Neural crest cell (in vitro differentiated cells): ENCODE data around the gene DCLK3. TPM values are rescaled to one million over a fixed set of nuclear protein-coding genes. Genes with fewer than 3 reads are reported as not detected.

Experiments used
- DNase-seq: peaks from one replicate; pipeline ENCODE4 v3.0.0; 2021; ENCODE audit warnings: low read depth, mixed read lengths, low spot score
- H3K27ac Mint-ChIP-seq: one replicate; pipeline ENCODE4 v1.8.0; 2021; ENCODE audit warnings: mild to moderate bottlenecking, mixed read lengths; ENCODE audit not compliant: unreplicated experiment
- H3K27me3 Mint-ChIP-seq: 2 replicates; pipeline ENCODE4 v1.8.0; 2021; ENCODE audit warnings: low read depth, mild to moderate bottlenecking, mixed read lengths
- H3K36me3 Mint-ChIP-seq: 2 replicates; pipeline ENCODE4 v1.8.0; 2021; ENCODE audit warnings: low read depth, mild to moderate bottlenecking, mixed read lengths
- H3K4me1 Mint-ChIP-seq: 2 replicates; pipeline ENCODE4 v1.8.0; 2021; ENCODE audit warnings: mixed read lengths
- H3K4me3 Mint-ChIP-seq: one replicate; pipeline ENCODE4 v1.8.0; 2021; ENCODE audit warnings: mild to moderate bottlenecking, mixed read lengths
- H3K9me3 Mint-ChIP-seq: 2 replicates; pipeline ENCODE4 v1.8.0; 2021; ENCODE audit warnings: mixed read lengths
- CTCF ChIP-seq: fragments of 200-600 bp; sonication (generic); conservative IDR thresholded peaks from 2 replicates; pipeline ENCODE4 v1.5.0; 2021; ENCODE audit warnings: antibody characterized with exemption, mild to moderate bottlenecking
- total RNA-seq: library from RNA; stranded (reverse); gene quantifications from 2 replicates; pipeline ENCODE4 v1.2.1, GENCODE V29; 2021

Gene DCLK3
- total RNA-seq, 1 donor from 2014 or later = 0.07 TPM

DNA sequence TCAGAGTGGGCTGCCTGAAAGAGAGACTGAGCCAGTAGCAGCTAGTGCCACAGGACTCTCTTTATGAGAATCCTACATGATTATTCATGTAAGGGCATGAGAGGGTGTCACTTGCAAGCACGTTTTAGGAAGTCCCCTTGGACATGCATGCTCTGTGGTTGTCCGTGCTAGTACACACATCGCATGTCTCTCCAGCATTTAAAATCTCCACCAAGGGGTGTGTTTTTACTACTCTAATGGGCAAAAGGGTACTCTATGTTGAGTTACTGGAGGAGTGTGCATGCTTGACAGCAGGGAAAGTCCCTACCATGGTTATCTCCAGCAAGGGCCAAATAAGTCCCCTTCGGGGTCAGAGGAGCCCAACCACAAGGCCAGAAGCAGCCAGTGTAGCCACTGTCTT is 70.7 kb downstream of the DCLK3 start:
- Mint-ChIP-seq H3K9me3 (peaks cover 4% of the 10 kb centered on the region), H3K36me3 (no peaks in the 10 kb centered on the region), H3K27me3 (no peaks in the 10 kb centered on the region), H3K4me1 (no peaks in the 10 kb centered on the region), H3K27ac (no peak overlapping the region), H3K4me3 (no peak overlapping the region)
- TF ChIP-seq CTCF = no peak
- DNase-seq = no peak

DNA sequence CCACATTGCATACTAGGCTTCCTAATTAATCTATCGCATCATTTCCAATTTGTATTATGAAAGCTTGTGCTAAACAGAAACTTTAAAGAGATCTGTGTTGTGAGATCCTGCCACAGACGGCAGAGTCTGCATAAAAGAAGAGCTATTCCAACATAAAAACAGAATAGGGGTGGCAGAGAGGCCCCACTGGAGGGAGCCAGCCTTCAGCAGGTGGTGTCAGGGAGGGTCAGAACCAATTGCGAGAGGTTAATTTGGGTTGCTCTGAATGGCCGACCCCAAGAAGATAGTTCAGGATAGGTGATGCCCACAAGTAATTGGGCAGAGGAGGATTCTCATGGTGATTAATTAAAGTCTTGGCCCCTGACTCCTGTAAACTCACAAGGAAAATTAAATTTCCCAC is 74.8 kb downstream of the DCLK3 start:
- Mint-ChIP-seq H3K4me3 (no peak overlapping the region), H3K27me3 (no peaks in the 10 kb centered on the region), H3K36me3 (no peaks in the 10 kb centered on the region), H3K27ac (no peak overlapping the region), H3K4me1 (no peaks in the 10 kb centered on the region), H3K9me3 (peaks cover 4% of the 10 kb centered on the region)
- DNase-seq = no peak
- no peak for TF ChIP-seq CTCF

DNA sequence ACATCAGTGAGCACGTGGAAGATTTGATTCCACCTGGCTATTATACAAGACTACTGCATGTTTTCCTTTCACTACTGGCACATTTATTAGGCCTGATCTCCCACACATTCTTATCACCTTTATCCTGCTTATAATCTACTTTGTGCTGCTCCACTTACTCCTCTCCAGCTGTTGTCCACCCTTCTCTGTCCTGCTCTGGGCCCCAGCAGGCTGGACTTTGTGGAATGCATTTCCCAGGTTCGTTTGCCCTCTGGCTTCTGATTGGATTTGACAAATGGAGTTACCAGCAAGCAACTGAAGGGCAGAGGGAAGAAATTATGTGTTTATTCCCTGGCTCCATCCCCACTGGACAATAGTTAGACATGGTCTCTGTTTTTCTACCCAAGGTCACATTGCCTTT is 75.5 kb downstream of the DCLK3 start:
- Mint-ChIP-seq H3K27ac (no peak overlapping the region), H3K4me1 (no peaks in the 10 kb centered on the region), H3K36me3 (no peaks in the 10 kb centered on the region), H3K9me3 (peaks cover 6% of the 10 kb centered on the region), H3K27me3 (no peaks in the 10 kb centered on the region), H3K4me3 (no peak overlapping the region)
- no peak for DNase-seq
- no peak for TF ChIP-seq CTCF

DNA sequence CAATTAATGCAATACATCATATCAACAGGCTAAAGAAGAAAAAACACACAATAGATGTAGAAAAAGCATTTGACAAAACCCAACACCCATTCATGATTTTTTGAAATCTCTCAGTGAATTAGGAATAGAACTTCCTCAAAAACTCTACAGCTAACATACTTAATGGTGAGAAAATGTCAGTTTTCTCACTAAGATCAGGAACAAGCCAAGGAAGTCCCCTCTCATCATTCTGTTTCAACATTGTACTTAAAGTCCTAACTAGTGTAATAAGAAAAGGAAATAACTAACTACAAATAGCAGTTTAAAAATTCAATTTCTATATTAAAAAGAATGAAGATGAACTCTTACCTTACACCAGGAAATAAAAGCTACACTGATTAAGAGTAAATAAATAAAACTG is 77.8 kb downstream of the DCLK3 start:
- Mint-ChIP-seq H3K27ac (no peak overlapping the region), H3K27me3 (no peaks in the 10 kb centered on the region), H3K9me3 (peaks cover 4% of the 10 kb centered on the region), H3K36me3 (no peaks in the 10 kb centered on the region), H3K4me3 (no peak overlapping the region), H3K4me1 (no peaks in the 10 kb centered on the region)
- TF ChIP-seq CTCF = no peak
- DNase-seq = no peak

DNA sequence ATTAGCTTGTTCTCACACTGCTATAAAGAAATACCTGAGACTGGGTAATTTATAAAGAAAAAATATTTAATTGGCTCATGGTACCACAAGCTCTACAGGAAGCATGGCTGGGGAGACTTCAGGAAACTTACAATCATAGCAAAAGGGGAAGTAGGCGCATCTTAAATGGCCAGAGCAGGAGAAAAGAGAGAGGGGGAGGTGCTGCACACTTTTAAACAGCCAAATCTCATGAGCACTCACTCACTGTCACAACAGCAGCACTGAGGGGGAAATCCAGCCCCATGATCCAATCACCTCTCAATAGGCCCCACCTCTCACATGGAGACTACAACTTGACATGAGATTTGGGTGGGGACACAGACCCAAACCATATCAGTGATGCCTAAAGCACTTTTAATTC is 82.5 kb downstream of the DCLK3 start:
- Mint-ChIP-seq H3K36me3 (peaks cover 2% of the 10 kb centered on the region), H3K27ac (no peak overlapping the region), H3K4me3 (no peak overlapping the region), H3K9me3 (peaks cover 19% of the 10 kb centered on the region), H3K27me3 (no peaks in the 10 kb centered on the region), H3K4me1 (no peaks in the 10 kb centered on the region)
- TF ChIP-seq CTCF = no peak
- DNase-seq = no peak

- no peak for DNase-seq
- Mint-ChIP-seq H3K4me3 (no peak overlapping the region), H3K27ac (no peak overlapping the region), H3K9me3 (peaks cover 19% of the 10 kb centered on the region), H3K4me1 (no peaks in the 10 kb centered on the region), H3K36me3 (peaks cover 2% of the 10 kb centered on the region), H3K27me3 (no peaks in the 10 kb centered on the region)
- TF ChIP-seq CTCF = no peak
Observed at GRCh38 chr3:36680952-36681351, 83.4 kb downstream of the DCLK3 start.
